ENCODE results near the gene FEZF1.

- TF ChIP-seq CTCF (IDR thresholded peaks at IDR 0.05; ENCODE audit: low read depth, low read length) (no peak), POLR2A (IDR thresholded peaks at IDR 0.05; ENCODE audit: extremely low read depth, insufficient read length) (no peak), MAX (IDR thresholded peaks at IDR 0.05; ENCODE audit: low read depth, low read length) (no peak)
Measured at GRCh38 chr7:122302761-122303530, 1.6 kb downstream of the FEZF1 start.
